IgD-negative memory B cell (primary cell): ENCODE data around the gene DGCR6L. TPM values are rescaled to one million over a fixed set of nuclear protein-coding genes. Genes with fewer than 3 reads are reported as not detected.
"Not testable (repeated sequence)": the region's sequence is repeated elsewhere in the genome, so short reads cannot be mapped to it uniquely, and the experiment has no call there.

Experiments used
- H3K27ac Mint-ChIP-seq, 3 donors: one replicate each; pipeline ENCODE4 v1.8.0; 2020 to 2022; ENCODE audit warnings: mild to moderate bottlenecking in 3 of 3, mixed read lengths in 3 of 3, moderate library complexity in 1 of 3
- H3K27me3 Mint-ChIP-seq: one replicate; pipeline ENCODE4 v1.8.0; 2021; ENCODE audit warnings: mixed read lengths
- H3K36me3 Mint-ChIP-seq: one replicate; pipeline ENCODE4 v1.8.0; 2020; ENCODE audit warnings: mild to moderate bottlenecking, mixed read lengths
- H3K4me1 Mint-ChIP-seq, 3 donors: one replicate each; pipeline ENCODE4 v1.8.0; 2020 to 2022; ENCODE audit warnings: mixed read lengths in 3 of 3, mild to moderate bottlenecking in 1 of 3
- H3K4me3 Mint-ChIP-seq, 4 donors: one replicate each; pipeline ENCODE4 v1.8.0; 2020 to 2022; ENCODE audit warnings: mild to moderate bottlenecking in 4 of 4, mixed read lengths in 4 of 4, moderate library complexity in 3 of 4
- H3K9me3 Mint-ChIP-seq, 3 donors: one replicate each; pipeline ENCODE4 v1.8.0; 2020 to 2021; ENCODE audit warnings: mixed read lengths in 3 of 3, mild to moderate bottlenecking in 1 of 3
- polyA plus RNA-seq: library from polyadenylated mRNA; unstranded; fragments of 300-500 nt; fragmentation: Illumina TruSeq; gene quantifications from one replicate; pipeline ENCODE4 v1.2.3, GENCODE V29; 2021

The DGCR6L gene
- polyA plus RNA-seq, 1 donor from 2014 or later = 63.5 TPM

DNA sequence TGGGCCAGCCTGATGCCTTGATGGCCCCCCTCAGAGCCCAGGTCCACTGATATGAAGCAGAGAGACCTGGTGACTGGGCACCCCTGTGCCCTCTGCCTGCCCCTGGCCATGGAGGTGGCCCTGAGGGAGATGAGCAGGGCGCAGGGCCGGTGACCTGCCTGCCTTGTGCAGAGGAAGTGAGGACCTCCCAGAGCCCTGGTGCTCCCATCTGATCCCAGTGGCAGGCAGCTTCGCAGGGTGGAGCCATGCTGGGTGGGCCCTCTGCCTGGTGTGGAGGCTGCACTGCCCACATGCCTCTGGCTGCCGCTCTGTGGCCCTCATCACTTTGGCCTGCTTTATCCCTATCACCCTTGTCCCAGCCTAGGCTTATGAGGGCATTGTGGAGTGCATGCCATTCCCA, 50.7 kb downstream of the DGCR6L start:
- H3K27me3 Mint-ChIP-seq, H3K9me3 Mint-ChIP-seq, H3K27ac Mint-ChIP-seq, H3K4me3 Mint-ChIP-seq, H3K4me1 Mint-ChIP-seq, H3K36me3 Mint-ChIP-seq: not testable (repeated sequence)

DNA sequence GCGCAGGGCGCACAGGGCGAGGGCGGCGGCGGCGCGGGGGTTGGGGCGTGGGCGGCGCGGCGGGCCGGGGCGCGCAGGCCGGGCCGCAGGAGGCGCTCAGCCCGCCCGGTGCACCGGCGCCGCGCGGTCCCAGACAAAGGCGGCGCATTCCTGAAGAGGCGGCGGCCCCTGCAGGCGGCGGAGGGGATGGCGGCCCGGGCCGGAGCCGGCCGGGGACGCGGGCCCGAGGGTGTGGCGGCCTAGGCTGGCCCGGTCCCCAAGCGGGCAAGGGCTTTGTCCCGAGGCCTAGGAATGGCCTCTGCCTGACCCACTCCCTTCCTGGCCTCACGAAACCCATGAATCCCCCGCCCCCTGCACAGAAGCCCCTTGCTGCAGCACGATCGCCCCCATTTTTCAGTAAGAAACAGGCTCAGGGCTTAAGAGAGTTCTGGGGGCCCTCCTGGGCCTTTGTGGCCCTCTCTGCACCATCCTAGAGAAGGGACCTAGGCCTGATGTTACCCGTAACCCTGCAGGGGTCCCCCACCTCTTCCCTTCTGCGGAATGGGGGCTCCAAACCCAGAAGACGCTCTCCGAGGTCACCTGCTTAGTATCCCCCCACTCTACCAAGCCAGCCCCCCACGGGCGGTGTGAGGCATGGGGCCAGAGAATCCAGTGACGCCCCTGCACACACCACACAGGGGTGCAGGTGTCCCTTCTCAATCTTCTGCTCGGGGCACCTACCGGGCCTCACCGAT, 51.4 kb downstream of the DGCR6L start, which contains the start of gene RTN4R:
Gene RTN4R, minus strand, starts transcription at position 40 of the 734 bp plus-strand sequence. CDS start 226 bp downstream, outside the sequence.
- H3K27ac Mint-ChIP-seq = no peak within 1 kb of the TSS
- H3K9me3 Mint-ChIP-seq = no peaks in the 10 kb centered on the region
- peaks cover 0 to 2% (median 0%) of the 10 kb centered on the region in 3 donors for H3K4me1 Mint-ChIP-seq
- H3K4me3 Mint-ChIP-seq = peak within 1 kb of the TSS; percentile 60 to 89 (median 76)
- peaks cover 3% of the 10 kb centered on the region for H3K27me3 Mint-ChIP-seq
- H3K36me3 Mint-ChIP-seq = no peaks in the 10 kb centered on the region

DNA sequence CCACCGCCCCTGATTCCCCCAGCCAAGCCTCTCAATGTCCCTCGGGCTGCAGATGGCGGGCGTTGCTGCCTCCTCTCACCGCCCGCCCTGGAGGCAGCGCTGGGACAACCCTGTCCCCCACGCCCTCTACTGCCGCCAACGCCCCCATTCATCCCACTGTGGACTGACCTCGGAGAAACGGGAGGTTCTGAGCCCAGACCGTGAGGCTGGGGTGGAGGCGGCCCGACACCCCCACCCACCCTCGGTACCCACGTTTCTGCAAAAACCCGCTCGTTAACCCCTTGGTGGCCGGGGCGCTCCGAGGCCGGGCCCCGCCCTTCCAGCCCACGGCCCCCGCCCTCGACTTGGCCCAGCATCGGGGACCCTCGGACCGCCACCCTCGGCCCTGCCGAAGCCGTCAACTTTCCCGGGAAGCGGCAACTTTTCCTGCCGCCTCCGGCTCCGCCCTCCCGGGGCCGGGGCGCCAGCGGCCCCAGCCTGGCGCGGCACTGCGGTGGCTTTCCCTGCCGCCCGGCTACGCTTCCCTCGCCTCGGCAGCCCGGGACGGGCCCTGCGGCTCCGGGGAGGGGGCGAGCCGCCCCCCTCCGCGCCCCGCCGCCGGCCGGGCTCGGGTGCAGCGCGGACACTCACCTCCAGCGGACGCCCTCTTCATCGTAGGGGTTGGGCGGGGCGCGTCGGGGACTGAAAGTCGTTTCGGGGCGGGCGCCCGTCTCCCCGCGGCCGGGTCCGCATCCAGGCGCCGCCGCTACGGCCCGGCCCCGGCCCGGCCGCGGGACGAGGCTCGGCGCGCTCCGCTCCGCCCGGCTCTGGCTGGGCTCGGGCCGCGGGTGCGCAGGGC, 52.2 kb downstream of the DGCR6L start:
- Mint-ChIP-seq H3K4me1 (peaks cover 0 to 2% (median 0%) of the 10 kb centered on the region in 3 donors), H3K27ac (no peak overlapping the region), H3K36me3 (no peaks in the 10 kb centered on the region), H3K4me3 (peak overlapping the region in 1 of 4 donors; percentile 68), H3K27me3 (peaks cover 3% of the 10 kb centered on the region), H3K9me3 (no peaks in the 10 kb centered on the region)

DNA sequence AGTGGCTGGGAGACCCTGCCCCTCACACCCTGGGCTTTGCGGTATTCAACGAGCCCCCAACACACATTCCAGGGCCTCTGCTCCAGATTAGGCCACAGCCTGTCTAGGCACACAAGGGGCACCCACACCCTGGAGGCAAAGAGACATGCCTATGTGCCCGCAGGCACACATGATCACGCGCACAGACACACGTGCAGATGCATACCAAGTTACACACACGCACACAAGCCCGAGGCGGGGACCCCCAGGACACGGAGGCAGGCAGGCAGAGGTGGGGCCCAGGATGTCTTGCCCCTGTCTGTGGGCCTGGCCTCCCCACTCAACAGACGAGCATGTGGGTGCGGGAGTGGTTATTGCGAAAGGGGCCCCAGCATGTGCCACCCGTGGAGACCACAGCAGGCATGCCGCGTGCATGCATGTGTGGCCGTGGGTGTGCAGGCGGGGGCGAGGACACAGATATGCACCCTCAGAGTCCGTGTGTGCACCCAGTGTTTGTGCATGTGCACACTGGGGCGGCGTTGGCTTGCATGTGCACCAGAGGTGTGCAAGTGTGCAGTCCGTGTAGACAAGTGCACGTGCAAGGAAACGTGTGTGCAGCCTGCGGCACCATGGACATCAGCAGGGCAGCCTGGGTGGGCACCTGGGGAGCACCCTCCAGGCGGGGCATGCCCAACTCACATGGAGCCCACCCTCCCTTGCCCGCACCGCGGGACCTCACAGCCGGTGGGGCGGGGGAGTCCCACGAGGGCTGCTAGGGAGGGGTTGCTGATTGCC, 53.0 kb downstream of the DGCR6L start:
- H3K27ac Mint-ChIP-seq, H3K36me3 Mint-ChIP-seq, H3K9me3 Mint-ChIP-seq, H3K27me3 Mint-ChIP-seq, H3K4me1 Mint-ChIP-seq: not testable (repeated sequence)
- peak overlapping the region; percentile 52 to 84 (median 66) for H3K4me3 Mint-ChIP-seq

DNA sequence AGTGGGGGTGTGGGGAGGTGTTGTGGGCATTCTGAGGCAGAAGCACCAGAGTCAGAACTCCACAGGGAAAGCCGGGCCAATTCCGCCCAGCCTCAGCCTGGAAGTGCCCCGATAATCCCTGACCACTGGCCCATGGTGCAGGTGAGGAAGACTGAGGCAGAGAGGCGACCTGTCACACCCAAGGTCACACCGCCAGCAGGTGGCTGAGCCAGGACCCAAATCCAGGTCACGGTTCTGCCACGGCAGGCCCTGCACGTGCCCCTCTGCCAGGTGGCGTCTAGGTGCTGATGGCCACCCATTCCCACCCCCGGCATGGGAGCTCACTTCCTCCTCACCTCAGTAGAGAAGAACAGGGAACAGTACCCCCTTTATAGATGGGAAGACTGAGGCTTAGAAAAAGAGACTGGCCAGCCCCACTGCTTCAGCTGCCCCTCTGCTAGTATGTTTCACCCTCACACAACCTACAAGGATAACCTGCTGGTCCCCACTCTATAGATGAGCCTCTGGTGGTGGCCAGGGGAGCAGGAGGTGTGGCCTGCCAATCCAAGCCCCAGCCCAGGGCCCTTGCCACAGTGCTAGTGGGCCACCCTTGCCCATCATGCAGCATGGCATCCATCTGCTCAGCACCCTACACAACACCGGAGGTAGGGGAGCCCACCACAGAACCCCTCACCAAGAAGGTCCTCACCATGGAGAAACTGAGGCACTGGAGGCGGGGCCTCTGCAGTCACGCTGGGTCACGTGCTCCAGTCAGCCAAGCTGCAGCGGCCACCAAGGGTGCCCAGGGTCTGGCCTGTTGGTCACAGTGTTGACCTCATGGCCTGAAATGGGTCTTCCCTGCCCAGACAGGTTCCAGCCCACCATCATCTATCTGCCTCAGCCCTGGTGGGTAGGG, 53.8 kb downstream of the DGCR6L start:
- not testable (repeated sequence) for H3K36me3 Mint-ChIP-seq, H3K27ac Mint-ChIP-seq, H3K4me1 Mint-ChIP-seq, H3K27me3 Mint-ChIP-seq, H3K9me3 Mint-ChIP-seq
- peak overlapping the region; percentile 52 to 84 (median 60) for H3K4me3 Mint-ChIP-seq

DNA sequence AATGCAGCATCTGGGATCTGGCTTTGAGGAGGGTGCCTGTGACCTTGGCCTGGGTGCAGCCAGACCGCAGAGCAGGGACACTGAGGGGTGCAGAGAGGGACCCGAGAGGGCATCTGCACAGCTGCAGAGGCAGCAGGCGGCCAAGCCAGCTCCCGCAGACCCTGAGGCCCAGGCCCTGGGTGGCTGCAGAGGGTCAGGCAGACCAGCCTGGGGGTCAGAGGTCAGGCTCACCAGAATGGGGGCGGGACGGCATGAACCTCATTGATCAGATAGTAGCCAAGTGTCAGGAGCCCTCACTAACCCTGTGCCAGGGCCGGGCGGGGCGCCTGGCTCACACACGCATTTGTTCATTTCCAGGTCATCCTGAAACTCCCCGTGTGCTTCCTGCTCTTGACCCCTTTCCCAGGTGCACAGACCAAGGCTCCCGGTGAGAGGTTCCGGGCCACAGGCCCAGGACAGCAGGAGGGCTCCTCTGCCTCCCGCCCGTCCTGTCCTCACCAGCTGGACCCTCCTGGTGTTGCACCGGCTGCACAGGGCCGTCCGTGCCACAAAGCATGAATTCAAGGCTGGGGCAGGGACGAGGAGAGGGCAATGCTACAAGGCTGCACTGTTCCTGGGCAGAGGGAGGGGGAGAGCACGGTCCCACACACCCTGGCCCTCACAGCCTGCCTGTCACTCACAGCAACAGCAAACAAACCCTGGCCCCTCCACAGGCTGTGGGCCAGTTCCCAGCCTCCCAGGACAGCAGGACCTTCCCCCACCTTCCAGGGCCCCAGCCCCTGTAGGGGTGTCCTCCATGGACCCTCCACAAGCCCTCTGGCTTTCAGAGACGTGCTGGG, 55.0 kb downstream of the DGCR6L start:
- Mint-ChIP-seq H3K9me3 (no peaks in the 10 kb centered on the region), H3K27me3 (peaks cover 3% of the 10 kb centered on the region), H3K4me3 (peak overlapping the region in 2 of 4 donors; percentile 16 to 29), H3K36me3 (no peaks in the 10 kb centered on the region), H3K27ac (no peak overlapping the region), H3K4me1 (peaks cover 0 to 2% (median 0%) of the 10 kb centered on the region in 3 donors)

Other genes starting within 250 kb of the DGCR6L start
- gene DGCR8, start 239.8 kb downstream of the DGCR6L start, polyA plus RNA-seq = 4.8 TPM
- gene RANBP1, start 204.0 kb downstream of the DGCR6L start, polyA plus RNA-seq = 110 TPM
- 33.7 TPM for gene TRMT2A, start 202.8 kb downstream of the DGCR6L start, polyA plus RNA-seq
- 4.2 TPM for gene ZDHHC8, start 188.3 kb downstream of the DGCR6L start, polyA plus RNA-seq
- not detected for gene CCDC188, start 169.0 kb downstream of the DGCR6L start, polyA plus RNA-seq
- not detected for gene RTN4R, start 51.7 kb downstream of the DGCR6L start, polyA plus RNA-seq
- 6.6 TPM for gene ZNF74, start 74.1 kb upstream of the DGCR6L start, polyA plus RNA-seq
- 0.16 TPM for gene SCARF2, start 117.8 kb upstream of the DGCR6L start, polyA plus RNA-seq
- gene KLHL22, start 175.7 kb upstream of the DGCR6L start, polyA plus RNA-seq = 20.8 TPM
- gene MED15, start 187.6 kb upstream of the DGCR6L start, polyA plus RNA-seq = 50.2 TPM